BE2C (cell line): ENCODE data around the gene EFS.

Experiments used
- DNase-seq: peaks from one replicate; pipeline ENCODE4 v3.0.0-alpha.2; 2020
- H3K27me3 ChIP-seq: fragments of 250-450 bp; sonication (Bioruptor Pico); 2 replicates; pipeline ENCODE4 v1.5.1; 2020; ENCODE audit warnings: mild to moderate bottlenecking
- H3K36me3 ChIP-seq: fragments of 250-450 bp; sonication (Bioruptor Pico); 2 replicates; pipeline ENCODE4 v1.5.1; 2020; ENCODE audit warnings: mild to moderate bottlenecking
- H3K4me1 ChIP-seq: fragments of 250-450 bp; sonication (Bioruptor Pico); 2 replicates; pipeline ENCODE4 v1.5.1; 2020
- H3K4me3 ChIP-seq: 2 replicates; pipeline ENCODE4 v1.5.1; 2011; ENCODE audit warnings: low read depth, low read length
- H3K9me3 ChIP-seq: fragments of 250-450 bp; sonication (Bioruptor Pico); 2 replicates; pipeline ENCODE4 v1.5.1; 2020
- CTCF ChIP-seq: IDR thresholded peaks from 2 replicates; pipeline ENCODE4 v1.5.1; 2012; ENCODE audit warnings: mild to moderate bottlenecking, low read depth, low read length

Gene EFS

DNA sequence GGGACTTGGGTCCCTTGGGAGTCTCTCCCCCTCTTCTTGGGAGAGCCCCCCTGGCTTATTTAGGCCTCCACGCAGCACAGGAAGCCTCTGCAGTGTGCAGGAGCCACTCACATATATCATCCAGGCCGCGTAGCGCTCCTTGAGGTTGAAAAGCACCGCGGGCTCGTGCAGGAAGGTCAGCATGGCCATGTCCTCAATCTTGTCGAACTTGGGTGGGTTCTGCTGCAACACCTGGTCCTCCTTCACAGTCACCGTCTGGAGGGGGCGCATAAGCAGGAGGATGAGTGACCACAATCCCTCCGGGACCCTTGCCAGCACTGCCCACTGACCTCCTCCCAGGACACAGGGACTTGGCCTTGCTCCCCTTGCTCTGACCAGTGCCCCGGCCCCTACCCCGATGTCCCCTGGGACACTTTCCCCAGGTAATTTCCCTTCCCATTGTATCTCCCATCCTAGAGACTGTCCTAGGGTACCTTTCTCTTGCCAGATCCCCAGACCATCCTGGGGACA lies 40.6 kb upstream of the EFS start:
- Histone ChIP-seq H3K4me3 (no peak overlapping the region), H3K27me3 (peaks cover 19% of the 10 kb centered on the region), H3K36me3 (no peaks in the 10 kb centered on the region), H3K4me1 (no peaks in the 10 kb centered on the region), H3K9me3 (no peaks in the 10 kb centered on the region)
- DNase-seq = no peak
- no peak for TF ChIP-seq CTCF

- DNase-seq = no peak
- Histone ChIP-seq H3K27me3 (peaks cover 19% of the 10 kb centered on the region), H3K4me3 (no peak overlapping the region), H3K36me3 (no peaks in the 10 kb centered on the region), H3K4me1 (no peaks in the 10 kb centered on the region), H3K9me3 (no peaks in the 10 kb centered on the region)
- TF ChIP-seq CTCF = no peak
Observed at GRCh38 chr14:23405096-23405495, 40.1 kb upstream of the EFS start.

GRCh38 chr14:23404331-23404900 lies 39.4 kb upstream of the EFS start:
- H3K4me3 ChIP-seq = no peak overlapping the region
- TF ChIP-seq CTCF = no peak
- no peaks in the 10 kb centered on the region for H3K36me3 ChIP-seq
- H3K27me3 ChIP-seq = peaks cover 19% of the 10 kb centered on the region
- no peaks in the 10 kb centered on the region for H3K4me1 ChIP-seq
- H3K9me3 ChIP-seq = no peaks in the 10 kb centered on the region
- peak; percentile 35 for DNase-seq

DNA sequence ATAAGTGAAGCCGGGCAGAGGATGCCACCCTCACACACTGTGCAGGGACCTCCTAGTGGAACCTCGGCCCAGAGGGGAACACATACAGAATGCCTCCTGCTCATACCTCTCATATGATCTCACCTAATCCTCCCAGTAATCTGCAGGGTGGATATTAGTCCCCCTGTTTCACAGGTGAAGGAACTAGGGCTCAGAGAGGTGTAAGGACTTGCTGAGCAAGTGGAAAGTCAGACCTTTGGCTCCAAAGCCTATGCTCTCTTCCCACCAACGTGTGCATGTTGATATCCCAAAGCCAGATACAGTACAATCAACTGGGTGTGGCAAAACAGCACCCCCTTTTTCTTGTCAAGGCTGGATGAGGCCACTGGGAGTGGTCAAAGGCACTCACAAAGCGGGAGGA lies 38.9 kb upstream of the EFS start:
- DNase-seq = no peak
- no peak for TF ChIP-seq CTCF
- Histone ChIP-seq H3K9me3 (no peaks in the 10 kb centered on the region), H3K4me1 (no peaks in the 10 kb centered on the region), H3K27me3 (peaks cover 19% of the 10 kb centered on the region), H3K4me3 (no peak overlapping the region), H3K36me3 (no peaks in the 10 kb centered on the region)

DNA sequence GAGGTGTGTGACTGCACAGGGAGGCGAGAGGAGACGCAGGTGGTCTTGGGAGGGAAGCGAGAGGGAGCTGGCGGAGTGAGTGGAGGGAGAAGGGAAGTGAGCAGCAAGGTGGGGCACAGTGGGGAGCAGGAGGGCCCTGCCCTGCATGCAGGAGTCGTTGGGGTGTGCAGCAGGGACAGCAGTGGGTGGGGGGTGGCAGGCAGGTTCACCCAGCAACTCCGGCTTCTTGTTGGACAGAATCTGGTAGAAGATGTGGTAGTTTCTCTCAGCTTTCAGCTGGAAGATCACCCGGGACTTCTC lies 38.1 kb upstream of the EFS start:
- Histone ChIP-seq H3K36me3 (no peaks in the 10 kb centered on the region), H3K4me1 (no peaks in the 10 kb centered on the region), H3K27me3 (peaks cover 19% of the 10 kb centered on the region), H3K9me3 (no peaks in the 10 kb centered on the region), H3K4me3 (no peak overlapping the region)
- no peak for DNase-seq
- no peak for TF ChIP-seq CTCF

DNA sequence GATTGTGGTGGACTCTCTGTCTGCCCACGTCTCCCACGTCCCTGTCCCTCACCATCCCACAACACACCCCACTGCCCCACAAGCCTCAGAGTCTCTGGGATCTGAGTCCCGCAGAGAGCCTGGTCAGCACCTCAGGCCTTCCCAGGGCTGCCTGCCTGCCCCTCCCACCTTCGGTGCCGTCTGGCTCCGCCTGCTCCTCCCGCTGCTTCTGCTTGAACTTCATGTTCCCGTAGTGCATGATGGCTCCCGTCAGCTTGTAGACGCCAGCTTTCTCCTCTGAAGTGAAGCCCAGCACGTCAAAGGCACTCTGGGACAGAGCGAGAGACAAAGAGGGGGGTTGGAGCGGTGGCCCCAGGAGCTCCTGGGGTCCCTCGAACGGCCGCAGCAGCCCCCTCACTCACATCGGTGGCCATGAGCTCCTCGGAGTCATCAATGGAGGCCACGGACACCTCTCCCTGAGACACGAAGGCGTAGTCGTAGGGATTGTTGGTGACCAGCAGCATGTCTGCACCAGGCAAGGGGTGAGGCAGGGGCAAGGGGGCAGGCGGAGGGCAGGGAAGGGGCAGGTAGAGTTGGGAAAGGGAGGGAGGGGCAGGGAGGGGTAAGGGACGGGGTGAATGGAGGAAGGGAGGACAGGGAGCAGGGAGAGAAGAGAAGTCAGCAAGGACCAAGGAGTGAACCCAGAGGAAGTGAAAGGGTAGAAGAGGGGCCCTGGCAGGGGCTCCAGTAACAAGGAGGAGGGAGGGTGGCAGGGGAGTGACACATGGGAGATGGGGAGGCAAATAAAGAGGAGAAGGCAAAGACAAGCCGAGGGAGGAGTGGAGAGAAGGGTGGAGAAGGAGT lies 37.5 kb upstream of the EFS start:
- H3K9me3 ChIP-seq = no peaks in the 10 kb centered on the region
- no peak for TF ChIP-seq CTCF
- no peaks in the 10 kb centered on the region for H3K4me1 ChIP-seq
- no peaks in the 10 kb centered on the region for H3K36me3 ChIP-seq
- H3K27me3 ChIP-seq = peaks cover 19% of the 10 kb centered on the region
- no peak for DNase-seq
- no peak overlapping the region for H3K4me3 ChIP-seq
